Activated CD4-positive, alpha-beta T cell treated with anti-CD3 and anti-CD28 coated beads for 4 hours (primary cell): ENCODE results near the gene SSPN.
"Not testable (repeated sequence)": the region's sequence is repeated elsewhere in the genome, so short reads cannot be mapped to it uniquely, and the experiment has no call there.

Experiments used
- DNase-seq, 2 donors: peaks; one replicate each; pipeline ENCODE4 v3.0.0-alpha.2; 2020

SSPN gene

DNA sequence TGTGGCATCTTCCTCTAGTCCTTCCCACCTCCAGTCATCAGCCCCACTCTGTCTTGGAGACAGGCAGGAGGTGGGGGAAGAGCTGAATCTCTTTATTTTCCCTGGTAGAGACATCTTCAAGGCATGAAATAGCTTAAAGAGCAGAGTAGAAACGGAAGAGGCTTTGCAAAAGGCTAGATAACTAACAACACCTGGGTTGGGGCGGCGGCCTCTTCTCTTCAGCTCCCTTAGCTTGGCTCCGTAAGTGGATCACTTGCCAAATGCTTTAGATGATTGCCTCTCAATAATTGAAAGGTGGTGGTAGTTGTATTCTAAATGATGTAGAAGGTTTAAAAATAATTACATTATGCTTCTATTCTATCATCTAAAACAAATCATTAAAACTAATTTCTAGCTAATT, 36.1 kb downstream of the SSPN start:
- DNase-seq: no peak

DNA sequence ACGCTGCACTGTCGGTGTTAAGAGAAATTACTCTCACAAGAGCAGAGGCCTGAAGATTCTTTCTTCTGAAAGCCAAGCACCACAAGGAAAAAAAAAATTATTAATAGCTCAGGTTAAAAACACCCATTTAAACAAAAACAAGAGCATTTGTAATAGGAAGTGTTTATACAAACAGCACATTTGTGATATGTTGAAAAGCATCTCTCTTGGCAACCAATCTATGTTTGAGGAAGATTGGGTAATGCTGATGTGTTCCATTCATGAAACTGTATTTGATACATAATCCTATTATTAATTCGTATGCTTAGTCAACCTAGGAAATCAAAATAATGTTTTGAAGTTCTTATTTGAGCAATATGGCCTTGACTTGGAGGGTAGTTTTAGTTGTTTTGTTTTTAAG, 36.5 kb downstream of the SSPN start:
- DNase-seq: no peak

- no peak for DNase-seq
Measured at GRCh38 chr12:26233631-26234030, 38.3 kb downstream of the SSPN start.

DNA sequence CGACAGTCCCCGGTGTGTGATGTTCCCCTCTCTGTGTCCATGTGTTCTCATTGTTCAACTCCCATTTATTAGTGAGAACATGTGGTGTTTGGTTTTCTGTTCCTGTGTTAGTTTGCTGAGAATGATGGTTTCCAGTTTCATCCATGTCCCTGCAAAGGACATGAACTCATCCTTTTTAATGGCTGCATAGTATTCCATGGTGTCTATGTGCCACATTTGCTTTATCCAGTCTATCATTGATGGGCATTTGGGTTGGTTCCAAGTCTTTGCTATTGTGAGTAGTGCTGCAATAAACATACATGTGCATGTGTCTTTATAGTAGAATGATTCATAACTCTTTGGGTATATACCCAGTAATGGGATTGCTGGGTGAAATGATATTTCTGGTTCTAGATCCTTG, 40.1 kb downstream of the SSPN start:
- not testable (repeated sequence) for DNase-seq

GRCh38 chr12:26238341-26239121, 43.2 kb downstream of the SSPN start:
- no peak for DNase-seq

GRCh38 chr12:26239122-26239851, 43.9 kb downstream of the SSPN start:
- DNase-seq: no peak

GRCh38 chr12:26239852-26240815, 44.8 kb downstream of the SSPN start:
- no peak for DNase-seq

GRCh38 chr12:26241080-26241479, 45.7 kb downstream of the SSPN start:
- DNase-seq: no peak

- no peak for DNase-seq
Measured at GRCh38 chr12:26242683-26243082, 47.3 kb downstream of the SSPN start.

GRCh38 chr12:26244503-26244902, 49.1 kb downstream of the SSPN start:
- no peak for DNase-seq

- no peak for DNase-seq
Measured at GRCh38 chr12:26245175-26245942, 50.0 kb downstream of the SSPN start.

DNA sequence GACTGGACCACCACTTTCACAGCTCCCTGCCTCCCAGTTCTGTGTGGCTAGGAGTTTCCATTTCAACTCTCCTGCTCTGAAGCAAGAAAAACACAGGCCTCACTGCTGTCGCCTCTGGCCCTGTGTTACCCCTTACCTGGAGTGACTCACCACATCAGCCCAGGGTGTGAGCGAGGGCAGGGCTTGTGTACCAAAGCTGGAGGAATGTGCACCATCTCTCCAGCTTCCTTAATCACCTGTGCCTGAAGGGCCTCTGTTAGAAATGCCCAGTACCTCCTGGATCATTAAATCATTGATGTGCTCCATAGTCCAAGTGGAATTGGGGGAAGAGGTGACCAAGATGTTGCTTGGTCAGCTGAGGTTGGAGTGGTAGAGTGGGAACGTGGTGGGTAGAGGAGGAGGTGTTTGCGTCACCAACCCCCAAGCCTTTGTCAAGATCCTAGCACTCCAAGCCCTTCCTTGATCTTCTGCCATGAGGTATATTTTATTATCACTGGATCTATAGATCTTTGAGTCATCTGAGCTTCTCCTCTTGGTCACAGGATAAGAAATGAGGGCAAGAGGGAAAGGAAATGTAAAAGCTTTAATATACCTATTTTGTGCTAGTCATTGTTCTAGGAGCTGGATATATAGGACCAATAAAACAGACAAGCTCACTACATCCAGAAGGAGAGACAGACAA, 51.3 kb downstream of the SSPN start:
- no peak for DNase-seq

DNA sequence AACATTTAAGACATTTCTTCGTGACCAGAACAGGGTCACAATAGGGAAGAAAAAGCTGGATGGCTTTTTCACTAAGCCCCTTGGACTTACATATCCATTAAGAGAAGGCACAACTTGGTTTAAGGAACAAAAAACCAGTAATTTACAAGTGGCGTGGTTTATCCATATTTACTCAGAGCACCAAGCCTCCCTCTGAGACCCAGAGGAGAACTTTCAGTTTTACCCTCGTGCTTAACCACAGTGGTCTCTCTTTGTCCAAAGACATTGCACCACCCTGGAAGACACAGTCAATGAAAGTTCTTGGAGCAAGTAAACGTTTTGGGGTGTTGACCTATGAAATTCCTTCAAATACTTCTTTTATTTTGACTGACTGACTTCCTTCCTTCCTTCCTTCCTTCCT, 52.5 kb downstream of the SSPN start:
- no peak for DNase-seq

DNA sequence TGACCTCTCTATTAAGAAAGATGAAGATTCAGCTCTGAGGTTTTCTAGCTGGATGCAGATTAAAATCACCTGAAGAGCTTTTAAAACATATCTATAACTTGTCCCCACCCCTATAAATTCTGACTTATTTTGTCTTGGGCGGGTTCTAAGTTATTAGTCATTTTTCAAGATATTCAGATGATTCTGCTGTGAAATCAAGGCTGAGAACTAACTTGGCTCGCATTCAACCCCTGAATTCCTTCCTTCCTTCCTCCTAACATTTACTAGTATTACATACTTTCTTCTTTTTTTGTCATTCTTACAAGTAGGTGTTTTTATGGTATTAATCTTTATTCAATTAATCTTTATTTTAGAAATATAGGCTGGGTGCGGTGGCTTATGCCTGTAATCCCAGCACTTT, 55.4 kb downstream of the SSPN start:
- DNase-seq: no peak

DNA sequence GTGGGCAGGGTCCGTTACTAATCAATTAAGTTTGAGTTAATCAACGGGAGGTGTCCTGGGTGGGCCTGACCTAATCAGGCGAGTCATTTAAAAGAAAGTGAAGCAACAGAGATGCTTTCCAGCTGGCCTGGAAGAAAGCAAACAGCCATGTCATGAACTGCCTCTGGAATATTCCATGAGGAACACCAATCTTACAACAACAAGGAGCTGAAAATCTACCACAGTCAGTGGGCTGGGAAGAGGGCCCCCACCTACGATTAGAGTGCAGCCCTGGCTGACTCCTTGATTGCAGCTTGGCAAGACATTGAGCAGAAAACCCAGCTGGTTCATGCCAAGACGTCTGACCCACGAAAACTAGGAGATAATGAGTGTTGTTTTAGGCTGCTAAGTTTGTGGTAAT, 56.2 kb downstream of the SSPN start:
- DNase-seq: no peak

DNA sequence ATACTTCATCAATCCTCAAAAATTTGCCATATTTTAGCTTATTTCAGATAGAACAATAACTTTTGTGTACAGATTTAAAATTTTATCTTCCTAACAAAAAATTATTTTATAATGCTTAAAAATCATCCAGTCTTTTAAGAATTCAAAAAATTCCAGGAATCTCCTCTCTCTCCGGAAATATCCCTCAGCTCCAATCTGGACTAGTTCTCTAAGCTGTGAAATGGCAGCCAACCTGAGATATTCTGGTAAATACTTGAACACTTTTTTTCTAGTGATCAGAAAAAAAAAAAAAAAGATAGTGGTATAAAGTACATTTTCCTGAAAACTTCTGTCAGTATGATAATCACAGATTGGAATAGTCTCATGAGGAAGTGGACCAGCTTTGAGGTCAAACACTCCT, 57.6 kb downstream of the SSPN start:
- DNase-seq: no peak

- DNase-seq: no peak
Measured at GRCh38 chr12:26255893-26256645, 60.7 kb downstream of the SSPN start.

- no peak for DNase-seq
Measured at GRCh38 chr12:26264215-26264838, 69.0 kb downstream of the SSPN start.

- DNase-seq: no peak
Measured at GRCh38 chr12:26265606-26266005, 70.2 kb downstream of the SSPN start.

GRCh38 chr12:26266881-26267280, 71.5 kb downstream of the SSPN start:
- no peak for DNase-seq
